Colon (tissue), 2 donors: ENCODE data around the gene KTI12.
"Not testable (repeated sequence)": the region's sequence is repeated elsewhere in the genome, so short reads cannot be mapped to it uniquely, and the experiment has no call there.

Experiments
- FAIRE-seq: peaks from 2 replicates; lab custom pipeline; 2012; peaks lifted over from hg19 to GRCh38; lab: Jason Lieb, UNC
- donor health status: control.
- donor health status: control.

The KTI12 gene

DNA sequence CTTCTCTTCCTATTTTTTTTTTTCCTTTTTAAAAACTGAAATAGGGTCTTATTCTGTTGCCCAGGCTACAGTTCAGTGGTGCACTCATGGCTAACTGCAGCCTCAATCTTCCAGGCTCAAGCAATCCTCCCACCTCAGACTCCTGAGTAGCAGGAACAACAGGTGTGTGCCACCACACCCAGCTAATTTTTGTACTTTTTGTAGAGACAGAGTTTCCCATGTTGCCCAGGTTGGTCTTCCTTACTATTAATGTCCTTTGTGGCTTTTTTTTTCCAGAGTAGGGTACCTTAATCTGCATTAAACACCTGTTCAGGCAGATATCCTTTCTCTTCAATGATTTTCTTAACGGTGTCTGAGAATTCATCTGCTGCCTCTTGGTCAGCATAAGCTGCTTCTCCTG, 4.3 kb upstream of the KTI12 start:
- no peak for FAIRE-seq

- no peak for FAIRE-seq
Measured at GRCh38 chr1:52037402-52037814, 3.8 kb upstream of the KTI12 start.

- FAIRE-seq = no peak
Measured at GRCh38 chr1:52034050-52034384, 407 bp upstream of the KTI12 start.

DNA sequence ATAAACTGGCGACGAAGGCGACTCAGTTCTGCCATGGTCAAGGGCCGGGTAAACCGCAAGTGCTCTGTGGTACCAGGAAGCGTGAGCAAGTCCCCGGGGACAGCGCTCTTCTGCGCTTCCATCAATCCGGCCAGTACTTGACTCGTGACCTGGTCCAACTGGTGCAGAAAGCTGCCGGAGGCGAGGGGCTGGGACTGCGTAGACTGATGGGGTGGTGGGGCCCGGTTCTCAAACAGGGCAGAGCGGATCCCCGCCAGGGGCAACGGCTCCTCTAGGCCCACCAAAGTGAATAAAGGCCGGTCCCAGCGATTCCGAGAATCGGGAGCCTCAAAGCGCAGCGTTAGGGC, 852 bp downstream of the KTI12 start:
- no peak for FAIRE-seq

DNA sequence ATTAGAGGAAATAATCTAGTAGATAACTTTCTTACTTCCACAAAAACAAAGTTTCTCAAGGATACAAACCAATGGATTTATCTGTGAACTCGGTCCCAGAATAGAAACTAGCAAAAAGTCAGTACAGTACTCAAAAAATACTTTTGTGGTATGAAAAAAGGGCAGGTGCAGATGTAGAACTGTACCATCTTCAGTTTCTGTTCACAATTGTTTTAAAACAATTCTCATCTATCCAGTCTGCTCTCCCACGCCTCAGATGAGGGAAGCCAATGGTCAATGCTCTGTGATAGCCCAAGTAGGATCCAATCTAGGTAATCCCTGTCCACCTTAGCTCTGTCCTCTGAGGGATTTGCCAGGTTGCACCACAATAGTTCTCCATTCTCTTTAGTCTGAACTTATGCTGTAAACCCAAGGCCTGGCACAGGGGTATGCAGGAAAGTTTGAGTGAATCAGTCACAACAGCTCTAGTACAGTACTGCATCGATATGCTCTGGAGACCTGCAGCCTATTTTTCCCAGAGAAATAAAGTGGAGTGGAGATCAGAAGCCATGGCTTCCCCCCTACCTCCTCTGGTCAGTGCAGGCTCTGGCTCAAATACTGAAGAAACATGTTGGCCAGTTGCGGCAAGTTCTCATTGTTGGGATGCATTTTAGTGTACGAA, 1.4 kb downstream of the KTI12 start:
- FAIRE-seq = no peak

DNA sequence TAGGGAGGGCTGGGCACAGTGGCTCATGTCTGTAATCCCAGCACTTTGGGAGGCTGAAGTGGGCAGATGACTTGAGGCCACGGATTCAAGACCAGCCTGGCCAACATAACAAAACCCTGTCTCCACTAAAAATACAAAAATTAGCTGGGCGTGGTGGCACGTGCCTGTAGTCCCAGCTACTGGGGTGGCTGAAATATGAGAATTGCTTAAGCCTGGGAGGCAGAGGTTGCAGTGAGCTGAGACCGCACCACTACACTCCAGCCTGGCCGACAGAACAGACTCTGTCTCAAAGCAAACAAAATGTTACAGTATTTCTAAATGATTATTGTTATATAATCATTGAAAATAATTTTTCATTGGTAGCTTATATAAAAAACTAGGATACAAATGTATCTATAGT, 4.8 kb downstream of the KTI12 start:
- not testable (repeated sequence) for FAIRE-seq

DNA sequence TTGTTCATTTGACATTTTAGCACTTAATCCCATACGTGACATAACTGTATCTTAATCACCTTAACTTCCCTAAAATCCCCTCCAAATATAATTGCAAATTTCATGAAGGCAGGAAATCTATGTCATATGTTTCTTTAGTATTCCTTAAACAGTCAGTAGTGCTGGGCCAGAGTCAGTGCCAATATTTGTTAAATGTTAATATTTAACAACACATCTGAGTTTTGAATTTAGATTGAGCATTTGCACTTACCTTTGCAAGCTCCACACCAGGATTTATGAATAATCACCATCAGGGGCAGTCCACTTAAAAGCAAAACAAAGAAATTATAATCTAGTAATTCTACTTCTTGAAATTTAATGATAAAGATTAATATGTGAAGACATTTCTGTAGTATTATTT, 5.3 kb downstream of the KTI12 start:
- FAIRE-seq = no peak

DNA sequence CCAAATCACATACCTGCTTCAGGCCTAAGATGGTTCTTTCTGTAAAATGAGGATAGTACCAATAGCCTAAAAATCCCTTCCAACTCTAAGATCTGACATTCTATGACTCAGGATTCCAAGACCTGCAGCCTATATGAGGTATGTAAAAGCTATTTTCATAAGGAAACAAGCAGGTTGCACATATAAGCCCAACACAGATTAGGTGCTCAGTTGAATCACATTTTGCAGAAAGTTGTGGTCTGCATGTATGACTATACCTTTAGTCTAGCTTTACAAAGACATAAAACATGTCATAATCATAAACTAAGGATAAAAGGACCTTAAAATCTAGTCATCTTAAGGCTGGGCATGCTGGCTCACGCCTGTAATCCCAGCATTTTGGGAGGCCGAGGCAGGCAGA, 7.3 kb downstream of the KTI12 start:
- no peak for FAIRE-seq

GRCh38 chr1:52022133-52022532, 11.5 kb downstream of the KTI12 start:
- no peak for FAIRE-seq

GRCh38 chr1:52008071-52008809, 25.4 kb downstream of the KTI12 start:
- FAIRE-seq = peak; percentile 69

GRCh38 chr1:52007215-52008002, 26.2 kb downstream of the KTI12 start:
- no peak for FAIRE-seq

GRCh38 chr1:52006081-52006553, 27.5 kb downstream of the KTI12 start:
- not testable (repeated sequence) for FAIRE-seq

DNA sequence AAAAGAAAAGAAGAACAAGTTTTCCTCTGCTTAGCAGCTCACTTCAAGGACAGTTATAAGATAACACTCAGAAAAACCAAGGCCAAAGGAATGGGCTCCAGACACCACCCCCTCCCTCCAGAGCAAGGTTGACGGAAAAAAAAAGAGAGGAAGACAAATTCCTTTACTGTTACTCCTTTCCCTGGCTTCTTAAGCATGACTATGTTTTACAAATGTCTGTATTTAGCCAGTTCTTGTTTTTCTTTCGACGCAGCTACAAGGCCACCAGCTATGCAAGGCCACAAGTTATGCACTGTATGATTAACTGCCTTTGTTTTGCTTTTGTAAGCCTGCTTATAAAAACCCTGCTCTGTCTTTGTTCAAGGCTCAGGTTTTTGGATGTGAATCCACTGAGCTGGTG, 28.1 kb downstream of the KTI12 start:
- not testable (repeated sequence) for FAIRE-seq

DNA sequence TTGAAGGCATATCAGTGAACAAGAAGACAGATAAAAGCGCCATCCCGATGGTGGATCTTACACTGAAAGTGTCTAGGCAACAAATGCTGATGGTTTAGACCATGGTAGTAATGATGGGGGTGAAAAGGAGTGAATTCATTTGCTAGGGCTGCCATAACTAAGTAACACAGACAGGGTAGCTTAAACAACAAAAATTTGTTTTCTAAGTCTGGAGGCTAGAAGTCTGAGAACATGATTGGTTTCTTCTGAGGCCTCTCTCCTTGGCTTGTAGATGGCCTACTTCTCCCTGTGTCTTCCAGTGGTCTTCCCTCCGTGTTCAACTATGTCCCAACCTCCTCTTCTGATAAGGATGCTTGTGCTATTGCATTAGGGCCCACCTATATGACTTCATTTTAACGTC, 29.7 kb downstream of the KTI12 start:
- FAIRE-seq = no peak

GRCh38 chr1:52002038-52002917, 31.3 kb downstream of the KTI12 start:
- FAIRE-seq = no peak

DNA sequence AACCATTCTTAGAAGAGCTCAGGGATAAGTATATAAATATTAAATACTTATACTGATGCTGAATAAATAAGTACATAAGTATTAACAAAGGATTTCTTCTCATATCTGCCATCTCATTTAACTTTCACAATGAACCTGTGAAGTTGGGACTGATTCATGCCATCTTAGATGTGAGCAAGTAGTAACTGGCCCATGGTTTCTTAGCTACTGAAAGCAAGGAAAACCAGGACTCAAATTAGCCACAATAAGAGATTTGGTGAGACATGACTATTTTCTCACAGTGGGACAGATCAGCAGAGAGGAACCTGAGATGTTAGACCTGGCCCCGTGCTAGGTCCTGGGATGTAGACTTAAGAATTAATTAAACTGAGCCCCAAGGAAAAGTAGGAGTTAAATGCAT, 34.9 kb downstream of the KTI12 start:
- FAIRE-seq = no peak

- no peak for FAIRE-seq
Measured at GRCh38 chr1:51997974-51998382, 35.6 kb downstream of the KTI12 start.

GRCh38 chr1:51990478-51990965, 43.1 kb downstream of the KTI12 start, which contains the start of gene RAB3B:
Gene RAB3B, minus strand, starts transcription at chr1:51990700. Its CDS starts 13,583 bp downstream, at chr1:51977117.
- no peak for FAIRE-seq

- no peak for FAIRE-seq
Measured at GRCh38 chr1:51989582-51990477, 43.8 kb downstream of the KTI12 start.

- no peak for FAIRE-seq
Measured at GRCh38 chr1:51988254-51988653, 45.4 kb downstream of the KTI12 start.

- FAIRE-seq = no peak
Measured at GRCh38 chr1:51986718-51987117, 46.9 kb downstream of the KTI12 start.
